Measurements from ENCODE around the gene NINL.
"Not testable (repeated sequence)": the region's sequence is repeated elsewhere in the genome, so short reads cannot be mapped to it uniquely, and the experiment has no call there.

The NINL gene

DNA sequence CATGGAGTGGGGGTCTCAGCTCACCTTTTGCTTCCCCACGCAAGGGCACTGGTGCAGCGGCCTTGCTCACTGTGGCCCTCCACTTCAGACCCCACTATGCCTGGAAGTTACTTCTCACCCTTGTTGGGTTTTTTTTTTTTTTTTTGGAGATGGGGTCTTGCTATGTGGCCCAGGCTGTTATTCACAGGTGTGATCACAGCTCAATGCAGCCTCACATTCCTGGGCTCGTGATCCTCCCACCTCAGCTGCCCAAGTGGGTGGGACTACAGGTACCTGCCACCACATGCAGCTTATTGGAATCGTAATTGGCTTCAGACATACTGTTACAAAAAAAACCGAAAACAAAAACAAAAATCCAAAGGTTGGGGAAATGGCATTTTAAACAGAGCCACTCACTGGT, 32.4 kb downstream of the NINL start:
- no peak for DNase-seq (ENCODE audit: low read depth in 2 of 2)

DNA sequence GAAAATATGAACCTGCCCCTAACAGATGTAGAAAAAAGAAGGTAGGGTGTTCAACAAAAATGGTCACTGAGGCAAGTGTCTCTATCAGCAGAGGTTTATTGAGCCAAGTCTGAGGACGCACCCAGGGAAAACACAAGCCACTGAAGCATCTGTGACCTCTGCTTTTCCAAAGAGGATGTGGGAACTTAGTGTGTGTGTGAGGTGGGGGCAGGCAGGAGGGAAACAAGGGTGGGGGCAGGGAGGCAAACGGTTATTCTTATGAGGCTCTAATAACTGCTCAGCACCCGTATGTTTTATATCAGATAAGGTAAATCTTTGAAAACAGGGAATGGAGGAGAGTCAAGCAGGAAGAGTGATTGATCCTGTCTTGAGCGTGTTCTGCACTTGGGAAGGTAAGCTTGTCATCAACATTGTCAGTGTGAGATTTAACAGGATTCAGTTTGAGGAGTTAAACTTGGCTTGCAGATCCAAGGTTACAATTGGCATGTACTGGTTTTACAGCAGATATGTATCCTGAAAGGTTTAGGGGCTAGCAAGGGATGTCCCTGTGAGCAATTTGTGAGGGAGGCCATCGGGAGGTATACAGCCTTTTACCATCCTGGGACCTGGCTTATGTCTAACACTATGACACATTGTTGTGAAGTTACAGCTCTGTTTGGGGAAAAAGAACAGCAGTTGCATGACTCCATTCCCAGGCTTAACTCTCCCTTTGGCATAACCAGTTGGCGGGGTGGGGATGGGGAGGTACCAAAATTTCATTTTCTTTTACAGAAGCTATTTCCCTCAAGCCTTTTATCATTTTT, 33.7 kb downstream of the NINL start:
- DNase-seq (ENCODE audit: low read depth in 2 of 2) = no peak

DNA sequence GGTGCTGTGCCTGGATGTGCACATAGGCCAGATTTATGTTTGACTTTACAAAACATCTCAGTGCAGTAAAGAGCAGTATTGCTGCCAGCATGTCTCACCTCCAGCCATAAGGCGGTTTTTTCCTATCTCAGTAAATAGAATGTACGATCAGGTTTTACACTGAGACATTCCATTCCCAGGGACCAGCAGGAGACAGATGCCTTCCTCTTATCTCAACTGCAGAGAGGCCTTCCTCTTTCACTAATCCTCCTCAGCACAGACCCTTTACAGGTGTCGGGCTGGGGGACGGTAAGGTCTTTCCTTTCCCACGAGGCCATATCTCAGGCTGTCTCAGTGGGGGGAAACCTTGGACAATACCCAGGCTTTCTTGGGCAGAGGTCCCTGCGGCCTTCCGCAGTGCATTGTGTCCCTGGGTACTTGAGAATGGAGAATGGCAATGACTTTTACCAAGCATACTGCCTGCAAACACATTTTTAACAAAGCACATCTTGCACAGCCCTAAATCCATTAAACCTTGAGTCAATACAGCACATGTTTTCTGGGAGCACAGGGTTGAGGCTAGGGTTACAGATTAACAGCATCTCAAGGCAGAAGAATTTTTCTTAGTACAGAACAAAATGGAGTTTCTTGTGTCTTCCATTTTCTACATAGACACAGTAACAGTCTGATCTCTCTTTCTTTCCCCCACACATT, 34.5 kb downstream of the NINL start:
- not testable (repeated sequence) for DNase-seq (ENCODE audit: low read depth in 2 of 2)

DNA sequence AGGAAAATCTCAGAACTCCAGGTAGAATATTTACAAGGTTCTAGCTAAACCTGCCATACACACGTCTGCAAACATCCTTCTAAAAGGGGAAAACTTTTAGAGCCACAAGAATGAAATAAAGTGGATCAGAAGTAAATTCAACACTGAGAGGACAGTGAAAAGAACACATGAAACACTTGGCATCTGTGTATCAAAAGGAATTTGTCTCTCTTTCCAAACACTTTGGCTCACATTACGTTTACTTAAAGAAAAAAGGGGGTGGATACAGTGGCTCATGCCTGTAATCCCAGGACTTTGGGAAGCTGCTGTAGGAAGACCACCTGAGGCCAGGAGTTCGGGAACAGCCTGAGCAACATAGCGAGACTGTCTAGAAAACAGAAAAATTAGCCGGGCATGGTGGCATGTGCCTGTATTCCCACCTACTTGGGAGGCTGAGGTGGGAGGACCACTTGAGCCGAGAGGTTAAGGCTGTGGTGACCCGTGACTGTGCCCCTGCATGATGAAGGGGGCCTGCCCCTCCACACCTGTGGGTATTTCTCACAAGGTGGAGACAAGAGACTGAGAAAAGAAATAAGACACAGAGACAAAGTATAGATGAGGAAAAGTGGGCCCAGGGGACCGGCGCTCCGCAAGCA, 35.4 kb downstream of the NINL start:
- DNase-seq (ENCODE audit: low read depth in 2 of 2) = no peak

DNA sequence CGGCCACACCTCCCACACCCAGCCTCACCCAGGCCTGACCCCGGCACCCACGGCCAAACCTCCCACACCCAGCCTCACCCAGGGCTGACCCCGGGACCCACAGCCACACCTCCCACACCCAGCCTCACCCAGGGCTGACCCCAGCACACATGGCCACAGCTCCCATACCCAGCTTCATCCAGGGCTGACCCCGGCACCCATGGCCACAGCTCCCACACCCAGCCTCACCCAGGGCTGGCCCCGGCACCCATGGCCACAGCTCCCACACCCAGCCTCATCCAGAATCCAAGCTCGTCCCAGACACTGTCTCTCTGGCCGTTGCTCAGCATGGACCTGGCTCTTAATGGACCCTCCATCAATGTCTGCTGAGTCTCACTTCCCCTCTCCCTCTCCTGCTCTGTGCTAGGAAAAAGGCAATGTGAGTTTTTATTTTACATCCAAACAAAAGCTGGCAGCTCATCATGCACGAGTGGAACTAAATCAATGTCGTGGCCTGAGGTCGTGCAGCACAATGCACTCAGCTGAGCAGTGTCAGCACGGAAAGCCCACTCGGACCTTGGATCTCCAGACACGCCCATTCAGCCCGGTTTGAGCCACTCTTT, 36.1 kb downstream of the NINL start:
- DNase-seq (ENCODE audit: low read depth in 2 of 2) = no peak

DNA sequence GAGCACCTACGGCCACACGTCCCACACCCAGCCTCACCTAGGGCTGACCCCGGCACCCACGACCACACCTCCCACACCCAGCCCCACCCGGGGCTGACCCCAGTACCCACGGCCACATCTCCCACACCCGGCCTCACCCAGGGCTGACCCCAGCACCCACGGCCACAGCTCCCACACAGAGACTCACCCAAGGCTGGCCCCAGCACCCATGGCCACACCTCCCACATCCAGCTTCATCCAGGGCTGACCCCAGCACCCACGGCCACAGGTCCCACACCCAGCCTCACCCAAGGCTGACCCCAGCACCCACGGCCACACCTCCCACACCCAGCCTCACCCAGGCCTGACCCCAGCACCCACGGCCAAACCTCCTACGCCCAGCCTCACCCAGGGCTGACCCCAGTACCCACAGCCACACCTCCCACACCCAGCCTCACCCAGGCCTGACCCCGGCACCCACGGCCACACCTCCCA, 36.7 kb downstream of the NINL start:
- DNase-seq (ENCODE audit: low read depth in 2 of 2) = no peak

DNA sequence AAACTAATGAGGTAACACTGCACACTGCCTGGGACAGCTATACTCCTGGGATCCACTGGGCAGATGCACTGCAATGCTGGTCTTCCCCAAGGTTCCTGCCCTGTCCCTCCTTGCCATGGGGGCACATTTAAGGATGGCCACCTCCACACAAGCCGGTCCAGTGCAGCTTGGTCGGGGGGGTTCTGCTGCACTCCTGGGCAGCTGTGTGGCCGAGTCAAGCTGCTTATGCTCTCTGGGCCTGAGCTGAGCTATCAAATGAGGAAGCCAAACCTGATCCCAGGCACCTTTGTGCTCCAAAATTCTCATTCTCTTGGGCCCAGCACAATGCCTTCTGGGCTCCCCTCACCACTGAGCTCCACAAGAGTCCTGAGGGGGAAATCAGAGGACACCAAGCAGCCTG, 37.3 kb downstream of the NINL start:
- no peak for DNase-seq (ENCODE audit: low read depth in 2 of 2)

DNA sequence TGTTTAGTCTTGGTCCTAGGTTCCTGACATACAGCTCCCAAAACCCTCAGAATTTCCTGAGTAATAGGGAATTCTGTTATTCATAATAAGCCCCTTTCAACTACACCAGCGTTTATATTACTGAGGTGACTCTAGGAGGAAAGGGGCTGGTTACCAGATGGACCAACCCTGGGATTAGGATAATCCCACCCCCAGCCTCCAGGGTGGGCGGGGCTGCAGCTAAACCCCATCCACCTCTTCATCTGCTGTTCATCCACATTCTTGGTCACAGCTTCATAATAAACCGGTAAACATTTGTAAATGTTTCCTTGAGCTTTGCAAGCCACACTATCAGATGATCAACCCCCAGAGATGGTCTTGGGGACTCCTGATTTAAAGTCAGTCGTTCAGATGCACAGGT, 38.3 kb downstream of the NINL start:
- no peak for DNase-seq (ENCODE audit: low read depth in 2 of 2)

DNA sequence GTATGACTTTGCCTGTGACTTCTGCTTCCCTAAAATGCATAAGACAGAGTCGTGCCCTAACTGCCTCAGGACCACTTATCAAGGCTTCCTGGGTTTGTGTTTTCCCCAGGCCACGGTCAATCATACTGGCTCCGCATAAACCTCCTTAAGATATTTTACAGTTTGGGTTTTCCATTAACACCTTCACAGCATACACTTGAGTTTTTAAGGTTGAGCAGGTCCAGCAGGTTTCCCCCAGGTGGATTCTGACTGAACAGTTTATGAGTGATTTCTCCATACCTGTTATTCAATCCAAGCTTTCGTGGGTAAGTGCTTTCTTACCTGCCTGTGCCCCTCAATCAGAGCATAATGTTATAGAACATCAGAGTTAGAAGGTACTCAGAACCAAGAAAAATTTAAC, 39.3 kb downstream of the NINL start:
- no peak for DNase-seq (ENCODE audit: low read depth in 2 of 2)

DNA sequence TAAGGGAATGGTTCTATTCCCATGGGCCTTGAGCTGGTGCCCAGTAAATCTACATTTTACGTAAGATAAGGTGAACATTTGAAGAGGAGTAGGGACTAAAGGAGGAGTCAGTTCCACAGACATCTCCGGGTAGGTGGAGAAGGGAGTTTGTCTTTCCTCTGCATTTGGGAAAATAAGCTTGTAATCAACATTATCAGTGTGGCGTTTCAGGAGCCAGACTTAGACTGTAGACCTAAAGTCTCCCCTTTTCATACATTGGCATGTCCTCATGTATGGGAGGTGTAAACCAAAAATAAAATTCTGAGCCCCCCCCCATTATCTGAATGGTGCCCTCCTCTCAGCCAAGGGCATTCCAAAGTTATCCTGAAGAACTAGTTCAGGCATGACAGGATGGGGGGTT, 40.2 kb downstream of the NINL start:
- DNase-seq (ENCODE audit: low read depth in 2 of 2) = no peak

DNA sequence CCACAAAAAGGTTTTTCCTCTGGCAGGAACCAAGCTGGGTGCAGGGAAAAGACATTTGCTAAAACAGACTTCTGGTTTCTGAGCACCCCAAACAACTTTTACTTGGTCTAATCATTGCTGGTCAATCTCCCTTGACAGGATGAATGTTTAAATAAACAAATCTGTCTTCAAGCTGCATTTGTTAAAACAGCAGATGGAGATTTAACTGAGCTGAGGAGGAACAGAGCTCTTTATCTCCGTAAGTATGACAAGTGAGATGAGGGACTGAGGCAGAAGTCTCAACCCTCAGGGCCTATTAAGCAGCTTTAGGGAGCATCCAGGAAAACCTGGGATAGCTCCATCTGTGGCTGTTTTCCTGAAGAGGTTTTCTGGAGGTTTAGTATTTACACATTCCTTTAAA, 40.6 kb downstream of the NINL start:
- no peak for DNase-seq (ENCODE audit: low read depth in 2 of 2)

DNA sequence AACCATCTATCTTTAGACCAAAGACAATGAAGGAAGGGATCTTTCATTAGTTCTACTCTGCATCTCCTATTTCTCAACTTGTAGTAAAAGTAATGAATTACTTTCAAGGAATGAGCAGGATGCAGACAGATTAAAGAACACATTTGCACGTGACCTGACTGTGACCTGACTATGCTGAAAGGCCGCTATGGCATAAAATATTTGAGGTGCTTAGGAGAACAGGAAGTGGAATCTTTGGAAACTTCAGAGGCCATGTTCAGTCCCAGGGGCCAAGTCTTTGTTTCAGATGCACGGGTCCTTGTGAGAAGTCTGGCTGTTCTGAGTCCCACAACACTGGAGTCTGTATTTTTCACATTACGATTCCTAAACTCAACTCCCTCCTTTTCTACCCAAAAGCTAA, 41.0 kb downstream of the NINL start:
- no peak for DNase-seq (ENCODE audit: low read depth in 2 of 2)

DNA sequence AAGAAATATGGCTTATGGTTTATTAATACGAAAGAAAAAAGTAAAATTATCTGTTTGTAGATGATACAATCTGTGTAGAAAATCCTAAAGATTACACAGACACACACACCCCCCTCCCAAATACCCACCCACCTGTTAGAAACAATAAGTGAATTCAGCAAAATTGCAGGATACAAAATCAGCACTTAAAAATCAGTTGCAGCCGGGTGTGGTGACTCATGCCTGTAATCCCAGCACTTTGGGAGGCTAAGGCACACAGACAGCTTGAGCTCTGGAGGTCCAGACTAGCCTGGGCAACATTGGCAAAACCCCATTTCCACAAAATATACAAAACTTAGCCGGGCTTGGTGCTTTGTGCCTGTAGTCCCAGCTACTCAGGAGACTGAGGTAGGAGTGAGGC, 42.3 kb downstream of the NINL start:
- no peak for DNase-seq (ENCODE audit: low read depth in 2 of 2)

DNA sequence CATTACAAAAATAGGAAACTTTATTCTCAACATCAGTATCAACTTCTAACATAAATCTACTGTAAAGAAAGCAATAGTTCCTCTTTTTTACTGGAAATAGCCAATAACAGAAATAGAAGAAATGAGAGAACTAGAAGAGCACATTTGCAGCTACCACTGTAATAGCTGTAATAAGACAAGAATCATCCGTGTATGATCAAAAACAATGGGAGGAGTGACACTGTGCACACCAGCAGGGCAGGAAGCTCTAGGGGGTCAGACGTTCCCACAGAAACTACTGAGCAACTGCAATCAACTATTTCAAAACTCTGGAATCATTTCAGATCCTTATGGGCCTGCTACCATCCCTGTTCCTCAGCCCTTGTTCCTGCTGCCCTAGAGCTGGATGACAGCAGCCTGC, 43.7 kb downstream of the NINL start:
- DNase-seq (ENCODE audit: low read depth in 2 of 2) = no peak

DNA sequence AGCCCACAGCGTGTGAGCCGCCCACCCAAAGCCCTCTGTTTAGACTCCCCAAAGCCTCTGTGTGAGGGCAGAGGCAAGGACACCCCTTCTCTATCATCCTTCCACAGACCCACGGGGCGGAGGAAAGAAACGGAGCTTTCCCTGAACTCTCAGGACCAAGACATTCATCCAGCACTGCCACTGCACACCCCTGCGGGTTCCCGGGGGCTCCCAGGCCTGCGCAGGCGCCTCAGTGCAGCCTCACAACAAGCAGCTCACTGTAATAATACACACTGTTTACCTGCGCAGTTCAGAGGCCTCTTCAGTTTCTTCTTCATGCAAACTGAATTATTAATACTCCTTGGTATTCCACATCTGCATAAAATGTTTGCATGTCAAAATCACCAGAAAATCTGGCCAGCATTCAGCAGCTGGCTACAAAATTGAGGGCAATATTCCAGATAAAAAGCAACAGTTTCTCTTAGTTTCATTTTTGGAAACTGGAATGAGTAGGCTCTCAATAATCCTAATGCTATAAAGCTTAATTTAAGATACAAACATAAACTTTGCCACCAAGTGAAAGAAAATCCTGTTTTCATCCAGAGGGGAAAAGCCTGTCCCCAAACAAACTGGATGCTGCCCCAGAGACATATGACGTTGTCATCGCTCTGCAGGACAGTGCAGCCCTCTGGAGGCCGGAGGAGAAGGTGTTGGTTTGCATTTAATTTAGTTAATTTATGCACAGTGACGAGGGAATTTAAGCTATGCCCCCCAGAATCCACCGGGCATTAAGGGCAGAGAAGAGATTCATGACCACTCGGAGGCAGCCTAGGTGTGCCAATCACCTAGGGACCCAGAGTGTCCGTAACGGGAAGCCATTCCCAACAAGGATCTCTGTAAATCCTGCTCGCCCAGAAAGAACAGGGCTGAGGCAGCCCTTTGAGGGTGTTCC, 45.3 kb downstream of the NINL start:
- DNase-seq (ENCODE audit: low read depth in 2 of 2) = peak in 1 of 2 experiments; percentile 31

DNA sequence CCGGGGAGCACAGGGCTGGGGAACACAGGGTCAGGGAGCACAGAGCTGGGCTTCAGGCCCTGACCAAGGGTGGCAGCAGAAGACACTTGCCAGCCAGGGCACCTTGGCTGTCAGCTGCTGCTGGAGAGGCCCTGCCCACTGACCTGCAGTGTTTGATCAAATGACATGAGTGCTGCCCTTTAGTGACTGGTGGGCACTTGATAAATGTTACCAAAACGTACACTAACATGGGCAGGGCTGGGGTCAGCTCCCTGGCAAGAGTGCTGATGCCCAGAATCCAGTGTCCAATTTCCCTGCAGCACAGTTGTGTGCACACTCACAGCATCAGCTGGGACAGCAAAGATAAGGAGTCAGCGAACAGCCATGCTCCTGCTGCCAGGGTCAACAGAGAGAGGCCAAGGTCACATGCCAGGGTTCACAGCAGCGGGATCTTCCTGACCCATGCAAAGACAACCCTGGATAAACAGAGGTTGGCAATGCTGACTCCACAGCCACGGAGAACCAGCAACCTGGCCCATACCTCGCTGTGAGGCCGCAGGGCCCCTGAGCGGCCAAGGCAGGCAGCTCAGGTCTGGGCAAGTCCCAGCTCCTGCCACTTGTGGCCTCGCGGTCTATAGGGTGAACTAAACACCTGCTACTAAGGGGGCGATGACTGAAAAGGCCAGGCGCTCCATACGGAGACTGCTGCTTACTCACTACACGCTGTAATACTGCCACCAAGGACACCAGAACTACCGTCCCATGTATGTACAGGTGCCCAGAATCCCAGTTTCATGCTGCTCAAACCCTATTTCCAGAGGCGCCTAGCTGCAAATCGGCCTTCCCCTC, 46.3 kb downstream of the NINL start:
- no peak for DNase-seq (ENCODE audit: low read depth in 2 of 2)

DNA sequence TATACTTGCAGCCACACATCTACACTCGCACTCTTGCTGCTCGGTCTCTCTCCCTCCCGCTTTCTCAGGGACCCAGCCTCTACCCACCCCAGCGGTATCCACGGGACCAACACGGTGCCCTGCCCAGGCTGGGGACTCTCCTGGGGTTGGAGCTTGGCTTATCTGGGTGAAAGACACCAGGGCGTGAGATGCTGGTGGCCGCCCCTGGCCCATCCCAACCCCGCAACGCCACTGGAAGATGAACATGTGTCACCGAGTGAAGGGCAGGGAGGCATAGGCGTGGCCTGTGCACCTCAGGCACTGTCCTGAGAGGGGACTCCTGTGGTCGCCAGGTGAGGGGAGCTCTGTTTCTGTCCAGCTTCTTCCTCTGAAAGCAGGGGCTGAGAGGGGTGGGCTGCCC, 47.4 kb downstream of the NINL start:
- DNase-seq (ENCODE audit: low read depth in 2 of 2) = no peak

DNA sequence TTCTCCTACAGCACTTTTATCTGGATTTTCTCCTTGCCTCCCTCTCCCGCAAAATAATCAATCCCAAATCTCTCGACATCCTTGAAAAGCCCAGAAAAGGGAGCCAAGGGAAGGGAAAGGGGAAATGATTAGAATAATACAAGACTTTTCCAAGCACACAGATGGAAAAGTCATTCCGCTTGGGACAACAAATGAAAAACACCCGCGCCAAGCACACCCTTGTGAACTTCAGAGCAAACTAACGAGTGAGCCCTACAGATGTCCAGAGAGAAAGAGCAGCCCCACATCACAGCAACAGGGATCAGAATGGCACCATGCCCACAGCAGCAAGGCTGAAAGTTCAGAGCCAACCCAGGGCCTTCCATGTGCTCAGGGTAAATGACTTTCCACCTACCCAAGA, 49.6 kb downstream of the NINL start:
- DNase-seq (ENCODE audit: low read depth in 2 of 2) = no peak

DNA sequence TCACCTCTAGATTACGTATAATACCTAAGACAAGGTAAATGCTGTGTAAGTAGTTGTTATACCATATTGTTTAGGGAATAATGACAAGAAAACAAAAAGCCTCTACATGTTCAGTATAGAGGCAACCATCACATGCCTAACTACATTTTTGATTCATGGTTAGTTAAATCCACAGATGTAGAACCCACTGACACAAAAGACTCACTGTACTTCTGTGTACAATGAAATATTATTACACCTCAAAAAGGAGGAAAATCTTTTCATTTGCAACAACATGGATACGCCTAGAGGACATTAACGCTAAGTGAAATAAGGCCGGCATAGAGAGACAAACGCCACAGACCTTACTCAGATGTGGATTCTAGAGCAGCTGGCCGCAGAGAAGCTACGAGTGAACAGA, 50.5 kb downstream of the NINL start:
- DNase-seq (ENCODE audit: low read depth in 2 of 2) = no peak

DNA sequence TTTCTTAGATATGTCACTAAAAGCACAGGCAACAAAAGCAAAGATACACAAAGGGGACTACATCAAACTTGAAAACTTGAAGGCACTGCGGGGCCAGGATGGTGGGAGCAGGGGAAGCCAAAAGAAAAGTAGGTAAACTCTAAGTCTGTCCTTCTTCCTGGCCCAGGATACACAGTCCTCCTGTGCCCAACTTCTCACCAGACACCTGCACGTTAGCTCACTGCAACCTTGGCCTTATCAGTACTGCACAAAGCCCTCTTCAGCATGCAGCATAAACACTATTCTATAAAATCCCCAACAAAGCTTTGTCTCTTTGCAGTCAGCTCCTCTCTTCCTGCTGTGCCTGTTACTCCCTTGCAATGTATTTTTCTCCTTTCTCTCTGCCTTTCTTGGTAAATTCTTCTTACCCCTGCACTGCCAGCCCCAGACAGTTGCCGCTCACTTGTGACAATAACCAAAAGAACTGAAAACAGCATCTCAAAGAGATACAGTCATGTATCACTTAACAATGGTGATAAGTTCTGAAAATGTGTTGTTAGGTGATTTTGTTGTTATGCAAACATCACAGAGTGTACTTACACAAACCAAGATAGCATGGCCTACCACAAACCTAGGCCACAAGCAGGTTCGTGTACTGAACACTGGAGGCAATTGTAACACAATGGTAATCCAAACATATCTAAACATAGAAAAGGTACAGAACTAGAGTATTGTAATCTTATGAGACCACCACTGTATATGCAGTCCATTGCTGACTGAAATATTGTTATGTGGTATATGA, 51.2 kb downstream of the NINL start:
- no peak for DNase-seq (ENCODE audit: low read depth in 2 of 2)
